Limb (tissue), 2 donors: ENCODE results near the gene DSCAML1.

Experiments used
- DNase-seq, 2 donors: peaks; one replicate each; pipeline ENCODE4 v3.0.0-alpha.2; 2016; ENCODE audit errors: extremely low spot score in 2 of 2

Gene DSCAML1, protein sequence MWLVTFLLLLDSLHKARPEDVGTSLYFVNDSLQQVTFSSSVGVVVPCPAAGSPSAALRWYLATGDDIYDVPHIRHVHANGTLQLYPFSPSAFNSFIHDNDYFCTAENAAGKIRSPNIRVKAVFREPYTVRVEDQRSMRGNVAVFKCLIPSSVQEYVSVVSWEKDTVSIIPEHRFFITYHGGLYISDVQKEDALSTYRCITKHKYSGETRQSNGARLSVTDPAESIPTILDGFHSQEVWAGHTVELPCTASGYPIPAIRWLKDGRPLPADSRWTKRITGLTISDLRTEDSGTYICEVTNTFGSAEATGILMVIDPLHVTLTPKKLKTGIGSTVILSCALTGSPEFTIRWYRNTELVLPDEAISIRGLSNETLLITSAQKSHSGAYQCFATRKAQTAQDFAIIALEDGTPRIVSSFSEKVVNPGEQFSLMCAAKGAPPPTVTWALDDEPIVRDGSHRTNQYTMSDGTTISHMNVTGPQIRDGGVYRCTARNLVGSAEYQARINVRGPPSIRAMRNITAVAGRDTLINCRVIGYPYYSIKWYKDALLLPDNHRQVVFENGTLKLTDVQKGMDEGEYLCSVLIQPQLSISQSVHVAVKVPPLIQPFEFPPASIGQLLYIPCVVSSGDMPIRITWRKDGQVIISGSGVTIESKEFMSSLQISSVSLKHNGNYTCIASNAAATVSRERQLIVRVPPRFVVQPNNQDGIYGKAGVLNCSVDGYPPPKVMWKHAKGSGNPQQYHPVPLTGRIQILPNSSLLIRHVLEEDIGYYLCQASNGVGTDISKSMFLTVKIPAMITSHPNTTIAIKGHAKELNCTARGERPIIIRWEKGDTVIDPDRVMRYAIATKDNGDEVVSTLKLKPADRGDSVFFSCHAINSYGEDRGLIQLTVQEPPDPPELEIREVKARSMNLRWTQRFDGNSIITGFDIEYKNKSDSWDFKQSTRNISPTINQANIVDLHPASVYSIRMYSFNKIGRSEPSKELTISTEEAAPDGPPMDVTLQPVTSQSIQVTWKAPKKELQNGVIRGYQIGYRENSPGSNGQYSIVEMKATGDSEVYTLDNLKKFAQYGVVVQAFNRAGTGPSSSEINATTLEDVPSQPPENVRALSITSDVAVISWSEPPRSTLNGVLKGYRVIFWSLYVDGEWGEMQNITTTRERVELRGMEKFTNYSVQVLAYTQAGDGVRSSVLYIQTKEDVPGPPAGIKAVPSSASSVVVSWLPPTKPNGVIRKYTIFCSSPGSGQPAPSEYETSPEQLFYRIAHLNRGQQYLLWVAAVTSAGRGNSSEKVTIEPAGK (N-terminal part only)

DNA sequence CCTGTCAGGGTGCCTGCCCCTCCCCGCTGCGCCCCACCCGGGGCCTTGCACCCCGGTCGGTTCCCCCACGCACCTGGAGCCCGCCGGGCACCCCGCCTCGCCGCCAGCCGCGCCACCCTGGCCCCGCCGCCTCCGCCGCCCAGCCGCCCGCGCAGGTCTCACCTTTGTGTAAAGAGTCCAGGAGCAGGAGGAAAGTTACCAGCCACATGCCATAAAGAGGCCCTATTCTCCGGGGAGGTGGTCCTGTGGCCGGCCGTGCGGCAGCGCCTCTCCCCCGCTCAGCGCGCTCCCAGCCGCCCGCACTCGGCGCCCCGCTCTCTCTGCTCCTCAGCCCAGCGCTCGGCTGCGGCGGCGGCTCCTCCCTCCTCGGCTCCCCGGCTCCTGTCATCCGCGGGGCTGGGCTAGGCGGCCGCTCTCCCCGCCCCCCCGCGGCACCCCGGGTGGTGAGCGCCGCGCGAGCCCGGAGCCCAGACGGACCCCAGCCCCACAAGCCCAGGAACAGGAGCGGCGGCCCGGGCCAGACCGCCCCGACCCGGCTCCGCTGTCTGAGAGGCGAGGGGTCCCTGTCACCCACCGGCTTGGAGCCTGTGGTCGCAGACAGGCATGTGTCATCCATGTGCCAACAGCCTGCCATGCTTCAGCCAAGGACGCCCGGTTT lies at the start of gene DSCAML1:
TSS of gene DSCAML1 (minus strand) at position 345 of the 658 bp plus-strand sequence. CDS start at position 208, 137 bp downstream.
- peak in 1 of 2 donors; percentile 66 for DNase-seq

DNA sequence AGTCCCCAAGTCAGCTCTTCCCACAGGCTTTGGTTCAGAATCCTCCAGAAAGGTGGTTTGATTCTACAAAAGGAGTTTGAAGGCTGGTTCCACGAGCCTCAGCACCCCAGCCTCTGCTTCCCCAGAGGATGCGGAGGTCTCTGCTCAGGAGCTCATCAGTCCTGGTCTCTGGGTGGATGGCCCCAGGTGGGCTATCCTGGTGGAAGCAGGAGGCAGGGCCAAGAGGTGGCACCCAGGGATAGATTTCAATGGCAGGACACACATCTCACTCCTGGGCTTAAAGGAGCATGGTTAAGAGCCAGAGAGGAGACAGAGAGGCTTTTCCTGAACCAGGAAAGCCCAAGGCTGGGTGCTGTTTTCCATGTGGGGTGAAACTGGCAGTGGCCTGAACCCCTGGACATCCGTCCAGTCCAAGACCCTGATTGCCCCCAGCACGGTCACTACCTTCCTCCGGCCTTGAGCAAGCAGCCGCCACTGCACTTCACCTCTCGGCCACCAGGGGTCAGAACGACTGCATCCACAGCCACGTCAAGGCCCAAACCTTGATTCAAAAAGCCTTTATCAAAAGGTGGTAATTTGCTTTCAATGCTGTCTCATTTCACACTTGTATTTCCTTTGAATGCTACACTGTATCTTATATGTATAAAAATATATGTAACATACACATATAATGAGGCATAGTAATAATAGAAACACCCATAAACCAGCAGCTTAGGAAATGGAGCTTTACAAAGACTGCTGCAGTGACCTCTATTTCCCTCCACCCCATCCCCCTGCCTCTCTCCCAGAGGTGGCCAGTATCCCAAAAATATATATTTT lies 46.9 kb upstream of the DSCAML1 start:
- peak; percentile 51 to 90 for DNase-seq

- DNase-seq = no peak
Measured at GRCh38 chr11:117842131-117842941, 45.3 kb upstream of the DSCAML1 start.

GRCh38 chr11:117841551-117842031 lies 44.6 kb upstream of the DSCAML1 start:
- no peak for DNase-seq

GRCh38 chr11:117840881-117841550 lies 44.0 kb upstream of the DSCAML1 start:
- no peak for DNase-seq

GRCh38 chr11:117839936-117840813 lies 43.2 kb upstream of the DSCAML1 start:
- peak in 1 of 2 donors; percentile 16 for DNase-seq

DNA sequence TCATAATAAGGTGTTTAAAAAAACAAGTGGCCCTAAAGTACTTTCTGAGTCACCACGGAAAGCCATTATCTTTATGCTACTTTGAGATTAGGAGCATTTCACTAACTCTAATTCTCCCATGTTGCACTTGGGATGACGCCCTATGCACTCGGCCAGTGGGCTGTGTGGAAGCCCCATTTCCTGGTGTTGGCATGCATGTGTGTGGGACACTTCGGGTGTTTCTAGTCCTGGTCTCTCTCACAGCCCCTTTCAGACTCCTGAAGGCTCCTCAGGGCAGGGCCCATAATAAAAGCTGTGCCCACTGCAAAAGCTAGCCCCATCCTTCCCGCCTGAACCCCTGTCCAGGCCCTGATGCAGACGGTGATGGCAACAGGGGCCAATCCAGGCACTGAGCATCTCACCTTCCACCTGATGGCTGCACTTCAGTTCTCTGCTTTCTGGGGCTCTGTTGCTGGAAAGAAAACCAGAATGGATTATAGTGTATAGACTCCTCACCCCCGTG lies 42.4 kb upstream of the DSCAML1 start:
- peak in 1 of 2 donors; percentile 5 for DNase-seq

GRCh38 chr11:117838901-117839300 lies 41.9 kb upstream of the DSCAML1 start:
- no peak for DNase-seq

DNA sequence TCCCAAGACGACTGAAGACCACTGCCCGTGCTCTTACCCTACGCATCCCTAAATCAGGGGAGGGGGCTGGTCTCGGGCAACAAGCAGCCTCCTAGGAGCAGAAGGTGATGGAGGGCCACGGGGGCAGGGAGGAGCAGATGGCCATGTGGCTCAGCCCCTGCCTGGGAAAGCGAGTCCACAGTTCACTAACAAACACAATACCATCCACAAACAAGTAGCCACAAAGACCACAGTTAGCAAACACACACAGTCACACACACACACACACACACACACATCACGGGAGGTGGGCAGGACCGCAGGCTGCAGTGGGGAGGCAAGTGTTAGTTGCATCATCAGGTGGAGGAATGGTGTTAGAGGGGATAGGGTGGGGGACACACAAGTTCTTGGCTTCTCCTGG lies 40.8 kb upstream of the DSCAML1 start:
- DNase-seq = peak in 1 of 2 donors; percentile 14

- DNase-seq = peak in 1 of 2 donors; percentile 24
Measured at GRCh38 chr11:117837070-117837776, 40.2 kb upstream of the DSCAML1 start.

GRCh38 chr11:117836077-117836960 lies 39.3 kb upstream of the DSCAML1 start:
- peak in 1 of 2 donors; percentile 14 for DNase-seq

GRCh38 chr11:117835576-117835975 lies 38.6 kb upstream of the DSCAML1 start:
- DNase-seq = no peak

GRCh38 chr11:117834838-117835443 lies 37.9 kb upstream of the DSCAML1 start:
- peak in 1 of 2 donors; percentile 7 for DNase-seq

- peak in 1 of 2 donors; percentile 10 for DNase-seq
Measured at GRCh38 chr11:117834068-117834810, 37.2 kb upstream of the DSCAML1 start.
